ENCODE measurements around the gene SIN3A. TPM values are rescaled to one million over a fixed set of nuclear protein-coding genes. Genes with fewer than 3 reads are reported as not detected.

Gene SIN3A
- total RNA-seq, 1 experiment from 2014 or later, result 45.5 TPM

- BruUV-seq (replicated peaks), result TSS peak; percentile 64
- Mint-ChIP-seq H3K9me3 (ENCODE audit: unreplicated experiment) (no peaks in the 10 kb centered on the region), H3K4me1 (ENCODE audit: insufficient read depth, unreplicated experiment) (peaks cover 23% of the 10 kb centered on the region), H3K27ac (ENCODE audit: low read depth, unreplicated experiment) (peak overlapping the region; percentile 85), H3K4me3 (ENCODE audit: unreplicated experiment) (peak overlapping the region; percentile 89), H3K27me3 (ENCODE audit: insufficient read depth, unreplicated experiment) (no peaks in the 10 kb centered on the region), H3K36me3 (ENCODE audit: insufficient read depth, unreplicated experiment) (peaks cover 18% of the 10 kb centered on the region)
- peak; percentile 52 for DNase-seq (ENCODE audit: unreplicated experiment)
- intact Hi-C loops (cut with micrococcal nuclease), result loop anchor here (2.0 to 5.0 kb wide), 3 partner anchors 124 to 188 kb away; partner anchors contain the start of genes IMP3, PTPN9 and SNUPN
- no peak for TF ChIP-seq CTCF (IDR thresholded peaks at IDR 0.05; ENCODE audit: unreplicated experiment)
- ChIA-PET CTCF (interaction anchor here (0.6 to 1.5 kb wide), 6 partner anchors 10 to 276 kb away, joined by 3 to 5 read pairs (median 3); partner anchors contain the start of genes IMP3 and MAN2C1), POLR2A (interaction anchor here (0.6 to 9.2 kb wide), 29 partner anchors 10 to 837 kb away, joined by 3 to 245 read pairs (median 6); partner anchors contain the start of genes C15orf39, IMP3, MAN2C1 and PTPN9)
Observed at GRCh38 chr15:75452865-75453702, 1.6 kb upstream of the SIN3A start.

GRCh38 chr15:75452364-75452864, 924 bp upstream of the SIN3A start:
- DNase-seq (ENCODE audit: unreplicated experiment), result peak; percentile 85
- Mint-ChIP-seq H3K4me3 (ENCODE audit: unreplicated experiment) (peak overlapping the region; percentile 89), H3K36me3 (ENCODE audit: insufficient read depth, unreplicated experiment) (peaks cover 23% of the 10 kb centered on the region), H3K27me3 (ENCODE audit: insufficient read depth, unreplicated experiment) (no peaks in the 10 kb centered on the region), H3K9me3 (ENCODE audit: unreplicated experiment) (no peaks in the 10 kb centered on the region), H3K27ac (ENCODE audit: low read depth, unreplicated experiment) (peak overlapping the region; percentile 85), H3K4me1 (ENCODE audit: insufficient read depth, unreplicated experiment) (peaks cover 27% of the 10 kb centered on the region)
- POLR2A ChIA-PET, result interaction anchor here (0.6 to 9.2 kb wide), 37 partner anchors 9 to 991 kb away, joined by 3 to 245 read pairs (median 5); partner anchors contain the start of genes C15orf39, IMP3, MAN2C1 and PTPN9
- TF ChIP-seq CTCF (IDR thresholded peaks at IDR 0.05; ENCODE audit: unreplicated experiment), result no peak
- BruUV-seq (replicated peaks), result no TSS peak
- CTCF ChIA-PET, result interaction anchor here (0.6 to 1.5 kb wide), 5 partner anchors 62 to 277 kb away, joined by 3 to 5 read pairs (median 3); partner anchors contain the start of gene MAN2C1
- intact Hi-C loops (cut with micrococcal nuclease), result loop anchor here (2.0 to 5.0 kb wide), 3 partner anchors 125 to 188 kb away; partner anchors contain the start of genes IMP3, PTPN9 and SNUPN

- Mint-ChIP-seq H3K4me3 (ENCODE audit: unreplicated experiment) (peak overlapping the region; percentile 89), H3K4me1 (ENCODE audit: insufficient read depth, unreplicated experiment) (peaks cover 18% of the 10 kb centered on the region), H3K27me3 (ENCODE audit: insufficient read depth, unreplicated experiment) (no peaks in the 10 kb centered on the region), H3K9me3 (ENCODE audit: unreplicated experiment) (no peaks in the 10 kb centered on the region), H3K36me3 (ENCODE audit: insufficient read depth, unreplicated experiment) (peaks cover 33% of the 10 kb centered on the region), H3K27ac (ENCODE audit: low read depth, unreplicated experiment) (peak overlapping the region; percentile 85)
- ChIA-PET CTCF (interaction anchor here (0.6 to 0.7 kb wide), 2 partner anchors 218 to 415 kb away, joined by 4 to 5 read pairs; no protein-coding TSS in a partner anchor), POLR2A (interaction anchor here (0.7 to 9.2 kb wide), 25 partner anchors 8 to 1466 kb away, joined by 3 to 245 read pairs (median 6); partner anchors contain the start of genes IMP3, MAN2C1, PPCDC and PTPN9)
- DNase-seq (ENCODE audit: unreplicated experiment), result no peak
- BruUV-seq (replicated peaks), result no TSS peak
- intact Hi-C loops (cut with micrococcal nuclease), result loop anchor here (5.0 kb wide), 2 partner anchors 126 to 176 kb away; partner anchors contain the start of genes PTPN9 and SNUPN
- TF ChIP-seq CTCF (IDR thresholded peaks at IDR 0.05; ENCODE audit: unreplicated experiment), result no peak
Observed at GRCh38 chr15:75451202-75451673, 252 bp downstream of the SIN3A start.

Measured in MCF 10A (cell line).